GM21723 (cell line): Measurements from ENCODE around the gene BRAT1.
"Not testable (repeated sequence)": the region's sequence is repeated elsewhere in the genome, so short reads cannot be mapped to it uniquely, and the experiment has no call there.

Source experiments
- ATAC-seq: cut with Tn5 transposase; IDR thresholded peaks from one replicate; pipeline ENCODE4 v1.9.1; 2021; ENCODE audit warnings: mild to moderate bottlenecking, moderate library complexity; ENCODE audit not compliant: unreplicated experiment

Gene BRAT1

GRCh38 chr7:2564970-2565540 is 9.7 kb upstream of the BRAT1 start:
- ATAC-seq = no peak

DNA sequence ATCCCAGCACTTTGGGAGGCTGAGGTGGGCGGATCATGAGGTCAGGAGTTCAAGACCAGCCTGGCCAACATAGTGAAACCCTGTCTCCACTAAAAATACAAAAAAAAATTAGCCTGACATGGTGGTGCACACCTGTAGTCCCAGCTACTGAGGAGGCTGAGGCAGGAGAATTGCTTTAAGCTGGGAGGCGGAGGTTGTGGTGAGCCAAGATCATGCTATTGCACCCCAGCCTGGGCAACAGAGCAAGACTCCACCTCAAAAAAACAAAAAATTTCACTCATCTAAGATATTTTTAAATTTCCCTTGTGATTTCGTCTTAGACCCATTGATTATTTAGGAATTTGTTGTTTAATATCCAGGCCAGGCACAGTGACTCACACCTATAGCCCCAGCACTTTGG is 8.6 kb upstream of the BRAT1 start:
- ATAC-seq = not testable (repeated sequence)

DNA sequence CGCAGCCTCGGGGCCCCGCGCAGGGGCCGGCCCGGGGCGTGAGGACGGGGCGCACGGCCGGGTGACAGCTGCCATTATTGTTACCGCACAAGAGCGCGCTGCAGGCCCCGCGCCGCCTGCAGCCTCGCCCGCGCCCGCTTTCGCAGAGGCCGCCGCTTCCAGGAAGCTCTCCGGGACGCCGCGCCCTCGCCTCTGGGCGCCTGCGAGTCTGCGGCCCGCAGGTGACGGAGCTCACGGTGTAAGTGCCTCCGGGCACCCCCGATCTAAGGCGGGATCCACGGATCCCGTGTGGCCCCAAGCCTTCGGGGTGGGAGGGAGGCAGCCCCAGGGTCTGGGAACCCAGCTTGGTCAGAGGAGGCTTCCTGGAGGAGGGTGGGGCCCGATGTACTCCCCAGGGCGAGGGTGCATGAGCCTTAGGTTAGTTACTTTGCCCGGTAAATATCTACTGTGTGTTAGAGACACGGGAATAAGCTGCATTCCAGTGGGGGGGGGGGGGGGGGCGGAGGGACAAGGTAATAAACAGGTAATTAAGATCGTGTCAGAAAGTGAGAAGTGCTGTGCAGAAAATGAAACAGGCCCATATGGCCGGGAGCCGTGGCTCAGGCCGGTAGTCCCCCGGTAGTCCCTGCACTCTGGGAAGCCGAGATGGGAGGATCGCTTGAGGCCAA is 4.1 kb upstream of the BRAT1 start:
- ATAC-seq = peak; percentile 1

DNA sequence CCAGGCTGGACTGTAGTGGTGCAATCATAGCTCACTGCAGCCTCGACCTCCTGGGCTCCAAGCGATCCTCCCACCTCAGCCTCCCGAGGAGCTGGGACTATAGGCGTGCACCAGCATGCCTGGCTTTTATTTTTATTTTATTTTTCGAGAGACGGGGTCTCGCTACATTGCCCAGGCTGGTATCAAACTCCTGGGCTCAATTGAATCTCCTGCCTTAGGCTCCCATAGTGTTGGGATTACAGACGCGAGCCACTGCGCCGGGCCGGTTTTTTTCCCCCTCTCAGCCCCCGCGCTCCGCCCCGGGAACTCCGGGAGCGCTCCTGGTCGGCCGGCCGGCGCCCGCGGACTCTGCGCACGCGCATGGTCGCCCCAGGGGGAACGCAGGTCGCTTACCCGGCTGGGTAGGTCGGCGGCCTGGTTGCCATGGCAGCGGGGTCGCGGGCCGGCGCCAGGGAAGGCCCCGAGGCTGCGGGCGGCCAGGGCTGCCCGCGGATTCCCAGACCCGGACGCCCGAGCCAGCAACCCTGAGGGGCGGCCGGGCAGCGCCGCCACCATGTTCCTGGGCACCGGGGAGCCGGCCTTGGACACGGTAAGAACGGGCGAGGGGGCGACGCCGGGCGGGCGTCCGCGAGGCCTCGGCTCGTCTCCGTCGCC is 3.4 kb upstream of the BRAT1 start, which contains the start of gene IQCE:
Gene IQCE (plus strand): TSS at position 351 of the 654 bp plus-strand sequence. CDS start 203 bp downstream, at position 554.
- peak; percentile 51 for ATAC-seq

DNA sequence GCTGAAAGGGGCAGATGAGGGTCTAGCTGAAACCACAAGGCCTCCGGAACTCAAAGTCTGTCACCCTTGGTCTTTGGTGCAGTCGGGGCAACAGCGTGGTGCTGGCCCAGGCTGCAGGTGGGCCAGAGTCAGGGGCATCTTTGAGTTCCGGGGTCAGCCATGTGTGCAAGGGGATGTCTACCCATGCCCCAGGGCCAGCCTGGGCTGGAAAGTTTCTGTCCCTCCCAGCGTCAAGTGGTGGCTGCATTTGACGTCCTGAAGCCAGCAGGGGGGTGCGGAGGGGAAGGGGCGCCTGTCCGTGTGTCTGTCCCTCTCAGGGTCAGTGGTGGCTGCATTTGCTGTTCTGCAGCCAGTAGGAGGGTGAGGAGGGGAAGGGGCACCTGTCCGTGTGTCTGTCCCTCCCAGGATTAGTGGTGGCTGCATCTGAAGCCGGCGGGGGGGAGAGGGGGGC is 638 bp downstream of the BRAT1 start:
- ATAC-seq = no peak

- ATAC-seq = no peak
Measured at GRCh38 chr7:2553831-2554581, 1.3 kb downstream of the BRAT1 start.

GRCh38 chr7:2553108-2553507 is 2.2 kb downstream of the BRAT1 start:
- no peak for ATAC-seq

DNA sequence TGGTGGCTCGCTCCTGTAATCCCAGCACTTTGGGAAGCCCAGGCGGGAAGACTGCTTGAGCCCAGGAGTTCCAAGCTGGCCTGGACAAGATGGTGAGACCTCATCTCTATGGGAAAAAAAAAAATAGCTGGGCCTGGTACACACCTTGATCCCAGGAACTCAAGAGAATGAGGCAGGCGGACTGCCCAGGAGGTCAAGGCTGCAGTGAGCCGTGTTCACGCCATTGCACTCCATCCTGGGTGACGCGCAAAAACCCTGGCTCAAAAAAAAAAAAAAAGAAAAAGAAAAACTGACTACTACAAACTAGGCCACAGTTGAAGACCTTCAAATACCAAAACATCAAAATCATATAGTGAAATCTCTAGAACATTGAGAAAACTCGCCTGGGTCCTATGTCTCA is 3.9 kb downstream of the BRAT1 start:
- no peak for ATAC-seq

DNA sequence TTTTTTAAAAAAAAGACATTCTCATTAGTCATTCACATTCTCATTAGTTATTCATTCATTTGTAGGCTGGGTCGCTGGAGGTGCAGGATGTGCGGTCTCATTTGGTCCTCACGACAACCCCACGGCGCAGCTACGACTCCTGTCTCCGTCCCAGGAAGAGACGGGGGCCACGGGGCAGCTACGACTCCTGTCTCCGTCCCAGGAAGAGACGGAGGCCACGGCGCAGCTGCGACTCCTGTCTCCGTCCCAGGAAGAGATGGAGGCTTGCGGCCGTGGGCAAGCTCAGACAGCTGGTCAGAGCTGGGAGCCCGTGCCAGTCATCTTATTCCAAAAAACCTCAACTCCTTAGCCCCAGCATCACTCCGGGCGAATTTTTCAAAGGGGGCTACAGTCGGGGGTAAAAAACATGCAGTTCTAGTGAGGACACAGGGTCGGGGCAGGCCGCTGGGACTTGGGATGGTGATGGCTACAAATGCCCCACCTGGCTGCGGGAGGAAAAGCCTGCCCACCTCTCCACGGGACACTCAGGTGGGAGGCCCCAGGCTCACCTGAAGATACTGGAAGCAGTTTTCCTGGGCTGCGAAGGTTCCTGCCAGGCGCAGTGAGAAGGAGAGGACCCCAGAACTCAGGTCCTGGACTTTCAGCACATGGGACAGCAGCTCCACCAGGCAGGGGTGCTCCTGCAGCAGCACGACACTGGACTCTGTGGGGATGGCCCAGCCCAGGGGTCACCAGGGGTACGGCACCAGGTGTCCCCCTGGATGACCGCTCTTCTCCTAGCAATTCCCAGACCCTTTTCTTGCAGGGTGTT is 8.3 kb downstream of the BRAT1 start:
- no peak for ATAC-seq

DNA sequence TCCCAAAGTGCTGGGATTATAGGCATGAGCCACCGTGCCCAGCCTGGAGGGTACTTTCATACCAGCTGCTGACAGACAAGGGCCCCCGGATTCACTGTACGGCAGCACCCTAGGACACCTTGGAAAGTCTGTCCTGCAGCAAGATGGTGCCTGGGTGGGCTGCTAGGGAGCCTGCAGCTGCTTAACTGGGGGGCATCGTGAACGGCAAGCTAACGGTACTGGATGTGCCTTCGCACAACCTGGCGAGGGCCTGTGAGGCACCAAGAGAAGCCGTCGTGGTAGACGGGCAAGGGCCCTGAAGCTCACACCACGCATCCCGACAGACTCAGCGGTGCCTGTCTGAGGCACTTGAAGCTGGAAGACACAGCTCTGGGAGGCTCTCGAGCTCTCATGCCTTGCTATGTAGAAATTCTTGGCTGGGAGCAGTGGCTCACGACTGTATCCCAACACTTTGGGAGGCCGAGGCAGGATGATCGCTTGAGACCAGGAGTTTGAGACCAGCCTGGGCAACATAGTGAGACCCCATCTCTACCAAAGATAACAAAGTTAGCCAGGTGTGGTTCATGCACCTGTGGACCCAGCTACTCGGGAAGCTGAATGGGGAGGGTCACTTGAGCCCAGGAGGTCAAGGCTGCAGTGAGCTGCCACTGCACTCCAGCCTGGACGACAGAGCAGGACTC is 9.4 kb downstream of the BRAT1 start:
- ATAC-seq = no peak

DNA sequence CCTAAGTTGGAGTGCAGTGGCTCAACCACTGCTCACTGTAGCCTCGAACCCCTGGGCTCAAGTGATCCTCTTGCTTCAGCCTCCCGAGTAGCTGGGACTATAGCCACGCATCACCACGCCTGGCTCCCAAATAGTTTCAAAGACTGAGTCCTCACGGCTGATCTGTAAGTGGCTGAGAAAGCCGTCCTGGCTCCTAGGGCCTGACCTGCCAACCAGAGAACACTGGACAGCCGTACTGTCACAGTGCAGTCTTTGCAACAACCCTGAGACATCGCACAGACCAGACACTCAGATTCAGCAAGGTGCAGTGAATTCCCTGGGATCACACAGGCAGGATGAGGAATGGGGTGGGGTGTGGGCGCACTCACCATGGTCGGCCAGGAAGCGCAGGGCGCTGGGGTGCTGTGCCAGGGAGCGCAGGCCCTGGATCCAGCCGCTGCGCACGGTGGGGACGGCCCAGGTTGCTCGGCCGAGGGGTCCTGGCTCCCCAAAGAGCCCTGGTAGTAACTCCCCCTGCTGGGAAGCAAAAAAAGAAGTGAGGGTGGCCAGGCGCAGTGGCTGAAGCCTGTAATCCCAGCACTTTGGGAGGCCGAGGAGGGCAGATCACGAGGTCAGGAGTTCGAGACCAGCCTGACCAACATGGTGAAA is 10.7 kb downstream of the BRAT1 start:
- no peak for ATAC-seq

- ATAC-seq = no peak
Measured at GRCh38 chr7:2542916-2543871, 12.1 kb downstream of the BRAT1 start.

DNA sequence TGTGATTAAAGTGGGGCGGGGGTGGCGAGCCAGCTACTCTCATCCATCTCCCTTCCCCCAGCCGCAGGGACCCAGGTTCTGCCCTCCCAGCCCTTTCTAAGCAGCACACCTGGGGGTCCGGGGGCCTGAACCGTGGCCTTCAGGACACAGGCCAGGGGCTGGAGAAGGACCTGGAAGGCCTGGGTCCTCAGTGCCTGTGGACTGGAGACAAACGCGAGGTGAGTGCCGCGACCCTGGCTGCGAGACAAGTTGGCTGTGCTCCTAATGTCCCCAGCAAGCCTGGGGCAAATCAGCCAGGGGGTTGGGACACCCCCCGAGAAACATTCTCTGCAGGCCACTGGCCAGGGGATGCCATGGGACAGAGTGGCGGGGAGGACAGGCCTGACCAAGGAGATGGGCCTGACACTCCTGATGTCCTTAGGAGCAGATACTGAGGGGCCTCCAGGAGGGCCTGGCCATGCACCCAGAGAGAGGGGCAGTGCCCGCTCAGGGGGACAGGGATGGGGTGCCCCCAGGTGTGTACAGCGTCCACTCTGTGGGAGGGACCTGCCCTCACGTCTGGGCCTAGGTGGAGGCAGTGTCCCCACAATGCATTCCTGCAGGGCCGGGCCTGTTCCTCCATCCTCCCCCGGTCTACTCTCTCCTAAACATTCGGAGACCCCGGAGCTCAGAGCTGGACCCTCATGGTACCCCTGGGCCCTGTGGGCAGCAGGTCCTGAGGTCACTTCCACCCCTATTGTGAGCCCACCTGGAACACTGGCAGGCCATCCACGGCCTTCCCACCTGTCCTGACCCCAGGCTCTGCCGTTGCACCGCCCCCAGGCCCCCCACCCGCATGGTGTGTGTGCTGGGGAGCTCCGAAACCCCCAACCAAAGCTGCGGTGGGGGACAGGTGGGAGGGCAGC is 13.1 kb downstream of the BRAT1 start:
- no peak for ATAC-seq

DNA sequence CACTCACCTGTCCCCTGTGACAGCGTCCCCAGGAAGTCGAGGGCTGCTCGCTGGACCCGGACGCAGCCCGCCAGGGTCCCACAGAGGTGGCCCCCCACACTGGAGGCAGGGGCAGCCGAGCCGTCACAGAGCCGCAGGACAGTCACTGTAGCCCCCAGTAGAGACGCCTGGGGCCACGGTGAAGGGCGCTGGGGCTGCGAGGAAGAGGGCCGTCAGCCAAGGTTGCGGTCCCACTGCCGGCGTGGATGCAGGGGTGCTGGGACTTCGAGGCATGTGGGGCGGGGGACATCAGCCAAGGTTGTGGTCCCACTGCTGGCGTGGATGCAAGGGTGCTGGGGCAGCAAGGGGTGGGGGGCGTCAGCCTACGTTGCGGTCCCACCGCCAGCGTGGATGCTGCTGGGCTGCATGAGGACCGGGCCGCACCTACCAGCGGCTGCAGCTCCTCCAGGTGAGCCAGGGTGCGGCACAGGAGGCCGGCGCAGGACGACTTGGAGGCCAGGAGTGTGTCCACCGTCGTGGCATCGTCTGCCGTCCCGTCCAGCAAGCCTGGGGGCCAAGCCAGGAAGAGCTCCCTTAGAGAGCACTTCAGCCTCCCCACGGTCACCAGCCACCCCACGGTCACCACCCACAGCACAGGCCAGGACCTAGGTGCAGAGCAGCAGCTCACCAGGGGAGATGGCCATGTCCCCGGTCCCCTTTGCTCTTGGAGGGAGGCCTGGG is 13.9 kb downstream of the BRAT1 start:
- no peak for ATAC-seq

DNA sequence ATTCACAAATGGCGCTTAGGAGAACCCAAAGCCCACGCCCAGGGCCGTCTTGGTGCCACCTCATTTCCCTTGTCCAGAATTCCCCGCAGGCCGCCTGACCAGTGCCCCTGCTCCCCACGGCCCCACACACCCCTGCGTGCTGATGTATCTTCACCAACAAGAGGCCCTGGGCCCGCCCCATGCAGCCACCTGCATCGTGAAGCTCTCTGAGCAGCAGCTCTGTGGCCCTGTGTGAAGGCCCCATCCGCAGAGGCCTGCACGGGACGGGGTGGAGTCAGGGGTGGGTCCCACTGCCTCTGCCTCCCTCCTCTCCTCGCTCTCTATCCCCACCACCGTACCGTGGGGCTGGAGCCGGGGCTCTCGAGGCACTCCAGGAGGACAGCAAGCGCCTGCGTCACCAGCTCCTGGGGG is 14.7 kb downstream of the BRAT1 start:
- no peak for ATAC-seq

- no peak for ATAC-seq
Measured at GRCh38 chr7:2540133-2540532, 15.2 kb downstream of the BRAT1 start.
